ENCODE measurements around the gene SATL1. TPM values are rescaled to one million over a fixed set of nuclear protein-coding genes. Genes with fewer than 3 reads are reported as not detected.

SATL1 gene
- total and polyA plus RNA-seq, 4 donors = 0.05 TPM; not detected in 3

DNA sequence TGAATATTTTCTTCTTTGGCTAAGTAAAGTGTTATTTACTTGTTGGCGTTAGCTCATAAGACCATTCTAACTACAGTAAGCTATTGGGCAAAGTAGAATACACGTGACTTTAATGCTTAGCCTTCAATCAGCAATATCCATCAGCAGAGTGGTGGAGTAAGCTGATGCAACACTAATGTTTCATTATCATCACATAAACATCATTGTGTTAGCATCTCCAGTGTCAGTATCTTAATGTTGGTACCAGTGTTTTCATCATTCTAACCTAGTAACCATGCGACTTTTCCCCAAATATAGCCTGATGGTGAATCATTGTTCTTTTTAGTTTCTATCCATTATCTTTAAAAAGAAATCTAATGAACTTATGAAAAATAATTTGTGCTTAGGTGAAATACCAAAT, 191.4 kb downstream of the SATL1 start:
- Histone ChIP-seq H3K27ac (ENCODE audit: low read depth in 1 of 2, low read length in 2 of 2) (no peak overlapping the region), H3K27me3 (ENCODE audit: control insufficient read depth in 4 of 4, insufficient read depth in 4 of 4, low read length in 3 of 4) (no peaks in the 10 kb centered on the region), H3K9me3 (ENCODE audit: control insufficient read depth in 4 of 4, low read length in 3 of 4) (no peaks in the 10 kb centered on the region), H3K9ac (ENCODE audit: low read depth in 1 of 2, low read length in 2 of 2) (no peak overlapping the region), H3K36me3 (ENCODE audit: control insufficient read depth in 4 of 4, insufficient read depth in 3 of 4, low read depth in 1 of 4, low read length in 3 of 4) (no peaks in the 10 kb centered on the region), H3K4me1 (ENCODE audit: control insufficient read depth in 4 of 4, insufficient read depth in 4 of 4, low read length in 3 of 4) (no peaks in the 10 kb centered on the region), H3K4me3 (ENCODE audit: low read depth in 1 of 3, low read length in 3 of 3) (no peak overlapping the region)
- 95% methylated on average over 3 of the region's 3 CpGs for WGBS
- TF ChIP-seq EGR1 (IDR thresholded peaks at IDR 0.05; ENCODE audit: low read depth in 2 of 2) (no peak), RAD21 (IDR thresholded peaks at IDR 0.05) (no peak), JUND (IDR thresholded peaks at IDR 0.05) (no peak), HNF4G (IDR thresholded peaks at IDR 0.05) (no peak), NR2F2 (IDR thresholded peaks at IDR 0.05) (no peak), YY1 (IDR thresholded peaks at IDR 0.05) (no peak), GABPA (IDR thresholded peaks at IDR 0.05 in 1 of 2, conservative IDR thresholded peaks at IDR 0.05 in 1 of 2) (no peak), FOXA1 (IDR thresholded peaks at IDR 0.05) (no peak), FOXA2 (IDR thresholded peaks at IDR 0.05) (no peak)
- TF ChIP-seq, protein P1, sequence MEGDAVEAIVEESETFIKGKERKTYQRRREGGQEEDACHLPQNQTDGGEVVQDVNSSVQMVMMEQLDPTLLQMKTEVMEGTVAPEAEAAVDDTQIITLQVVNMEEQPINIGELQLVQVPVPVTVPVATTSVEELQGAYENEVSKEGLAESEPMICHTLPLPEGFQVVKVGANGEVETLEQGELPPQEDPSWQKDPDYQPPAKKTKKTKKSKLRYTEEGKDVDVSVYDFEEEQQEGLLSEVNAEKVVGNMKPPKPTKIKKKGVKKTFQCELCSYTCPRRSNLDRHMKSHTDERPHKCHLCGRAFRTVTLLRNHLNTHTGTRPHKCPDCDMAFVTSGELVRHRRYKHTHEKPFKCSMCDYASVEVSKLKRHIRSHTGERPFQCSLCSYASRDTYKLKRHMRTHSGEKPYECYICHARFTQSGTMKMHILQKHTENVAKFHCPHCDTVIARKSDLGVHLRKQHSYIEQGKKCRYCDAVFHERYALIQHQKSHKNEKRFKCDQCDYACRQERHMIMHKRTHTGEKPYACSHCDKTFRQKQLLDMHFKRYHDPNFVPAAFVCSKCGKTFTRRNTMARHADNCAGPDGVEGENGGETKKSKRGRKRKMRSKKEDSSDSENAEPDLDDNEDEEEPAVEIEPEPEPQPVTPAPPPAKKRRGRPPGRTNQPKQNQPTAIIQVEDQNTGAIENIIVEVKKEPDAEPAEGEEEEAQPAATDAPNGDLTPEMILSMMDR (IDR thresholded peaks at IDR 0.05; ENCODE audit: low read depth, low read length, missing input control) = no peak
- TF ChIP-seq, protein P2, sequence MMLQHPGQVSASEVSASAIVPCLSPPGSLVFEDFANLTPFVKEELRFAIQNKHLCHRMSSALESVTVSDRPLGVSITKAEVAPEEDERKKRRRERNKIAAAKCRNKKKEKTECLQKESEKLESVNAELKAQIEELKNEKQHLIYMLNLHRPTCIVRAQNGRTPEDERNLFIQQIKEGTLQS (IDR thresholded peaks at IDR 0.05) = no peak
- TF ChIP-seq, protein P3, sequence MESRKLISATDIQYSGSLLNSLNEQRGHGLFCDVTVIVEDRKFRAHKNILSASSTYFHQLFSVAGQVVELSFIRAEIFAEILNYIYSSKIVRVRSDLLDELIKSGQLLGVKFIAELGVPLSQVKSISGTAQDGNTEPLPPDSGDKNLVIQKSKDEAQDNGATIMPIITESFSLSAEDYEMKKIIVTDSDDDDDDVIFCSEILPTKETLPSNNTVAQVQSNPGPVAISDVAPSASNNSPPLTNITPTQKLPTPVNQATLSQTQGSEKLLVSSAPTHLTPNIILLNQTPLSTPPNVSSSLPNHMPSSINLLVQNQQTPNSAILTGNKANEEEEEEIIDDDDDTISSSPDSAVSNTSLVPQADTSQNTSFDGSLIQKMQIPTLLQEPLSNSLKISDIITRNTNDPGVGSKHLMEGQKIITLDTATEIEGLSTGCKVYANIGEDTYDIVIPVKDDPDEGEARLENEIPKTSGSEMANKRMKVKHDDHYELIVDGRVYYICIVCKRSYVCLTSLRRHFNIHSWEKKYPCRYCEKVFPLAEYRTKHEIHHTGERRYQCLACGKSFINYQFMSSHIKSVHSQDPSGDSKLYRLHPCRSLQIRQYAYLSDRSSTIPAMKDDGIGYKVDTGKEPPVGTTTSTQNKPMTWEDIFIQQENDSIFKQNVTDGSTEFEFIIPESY (IDR thresholded peaks at IDR 0.05) = no peak
- TF ChIP-seq, protein P4, sequence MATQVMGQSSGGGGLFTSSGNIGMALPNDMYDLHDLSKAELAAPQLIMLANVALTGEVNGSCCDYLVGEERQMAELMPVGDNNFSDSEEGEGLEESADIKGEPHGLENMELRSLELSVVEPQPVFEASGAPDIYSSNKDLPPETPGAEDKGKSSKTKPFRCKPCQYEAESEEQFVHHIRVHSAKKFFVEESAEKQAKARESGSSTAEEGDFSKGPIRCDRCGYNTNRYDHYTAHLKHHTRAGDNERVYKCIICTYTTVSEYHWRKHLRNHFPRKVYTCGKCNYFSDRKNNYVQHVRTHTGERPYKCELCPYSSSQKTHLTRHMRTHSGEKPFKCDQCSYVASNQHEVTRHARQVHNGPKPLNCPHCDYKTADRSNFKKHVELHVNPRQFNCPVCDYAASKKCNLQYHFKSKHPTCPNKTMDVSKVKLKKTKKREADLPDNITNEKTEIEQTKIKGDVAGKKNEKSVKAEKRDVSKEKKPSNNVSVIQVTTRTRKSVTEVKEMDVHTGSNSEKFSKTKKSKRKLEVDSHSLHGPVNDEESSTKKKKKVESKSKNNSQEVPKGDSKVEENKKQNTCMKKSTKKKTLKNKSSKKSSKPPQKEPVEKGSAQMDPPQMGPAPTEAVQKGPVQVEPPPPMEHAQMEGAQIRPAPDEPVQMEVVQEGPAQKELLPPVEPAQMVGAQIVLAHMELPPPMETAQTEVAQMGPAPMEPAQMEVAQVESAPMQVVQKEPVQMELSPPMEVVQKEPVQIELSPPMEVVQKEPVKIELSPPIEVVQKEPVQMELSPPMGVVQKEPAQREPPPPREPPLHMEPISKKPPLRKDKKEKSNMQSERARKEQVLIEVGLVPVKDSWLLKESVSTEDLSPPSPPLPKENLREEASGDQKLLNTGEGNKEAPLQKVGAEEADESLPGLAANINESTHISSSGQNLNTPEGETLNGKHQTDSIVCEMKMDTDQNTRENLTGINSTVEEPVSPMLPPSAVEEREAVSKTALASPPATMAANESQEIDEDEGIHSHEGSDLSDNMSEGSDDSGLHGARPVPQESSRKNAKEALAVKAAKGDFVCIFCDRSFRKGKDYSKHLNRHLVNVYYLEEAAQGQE (IDR thresholded peaks at IDR 0.05) = no peak
- DNase-seq (ENCODE audit: low spot score) = no peak

DNA sequence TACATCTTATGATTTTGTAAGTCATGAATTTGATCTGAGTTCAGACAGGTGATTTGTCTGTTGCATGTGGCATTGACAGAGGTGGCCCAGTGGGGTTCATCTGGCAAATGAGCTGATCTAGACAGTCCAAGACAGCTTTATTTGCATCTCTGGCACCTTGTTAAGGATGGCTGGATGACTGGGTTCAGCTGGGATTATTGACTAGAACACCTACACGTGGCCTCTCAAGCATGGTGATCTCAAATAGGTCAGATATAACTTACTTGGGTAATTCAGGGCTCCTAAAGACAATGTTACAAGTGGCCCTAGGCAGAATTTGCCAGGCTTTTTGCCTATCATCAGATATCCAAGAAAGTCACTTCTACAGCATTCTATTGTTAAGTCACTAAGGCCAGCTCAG, 192.0 kb downstream of the SATL1 start:
- DNase-seq (ENCODE audit: low spot score) = no peak
- no peaks in the 10 kb centered on the region for H3K9me3 ChIP-seq (ENCODE audit: control insufficient read depth in 4 of 4, low read length in 3 of 4)
- no peaks in the 10 kb centered on the region for H3K4me1 ChIP-seq (ENCODE audit: control insufficient read depth in 4 of 4, insufficient read depth in 4 of 4, low read length in 3 of 4)
- no peaks in the 10 kb centered on the region for H3K36me3 ChIP-seq (ENCODE audit: control insufficient read depth in 4 of 4, insufficient read depth in 3 of 4, low read depth in 1 of 4, low read length in 3 of 4)
- H3K9ac ChIP-seq (ENCODE audit: low read depth in 1 of 2, low read length in 2 of 2) = no peak overlapping the region
- 74% methylated on average over 1 of the region's 1 CpG for WGBS
- H3K27me3 ChIP-seq (ENCODE audit: control insufficient read depth in 4 of 4, insufficient read depth in 4 of 4, low read length in 3 of 4) = no peaks in the 10 kb centered on the region
- no peak overlapping the region for H3K4me3 ChIP-seq (ENCODE audit: low read depth in 1 of 3, low read length in 3 of 3)
- no peak overlapping the region for H3K27ac ChIP-seq (ENCODE audit: low read depth in 1 of 2, low read length in 2 of 2)
- TF ChIP-seq HNF4A (conservative IDR thresholded peaks at IDR 0.05) (no peak), RAD21 (IDR thresholded peaks at IDR 0.05) (no peak), YY1 (IDR thresholded peaks at IDR 0.05) (no peak), GABPA (IDR thresholded peaks at IDR 0.05 in 1 of 2, conservative IDR thresholded peaks at IDR 0.05 in 1 of 2) (no peak), SP1 (IDR thresholded peaks at IDR 0.05) (no peak), FOXA1 (IDR thresholded peaks at IDR 0.05) (no peak), HNF4G (IDR thresholded peaks at IDR 0.05) (no peak), JUND (IDR thresholded peaks at IDR 0.05) (no peak), FOXA2 (IDR thresholded peaks at IDR 0.05) (no peak), TAF1 (conservative IDR thresholded peaks at IDR 0.05) (no peak), EGR1 (IDR thresholded peaks at IDR 0.05; ENCODE audit: low read depth in 2 of 2) (no peak), NR2F2 (IDR thresholded peaks at IDR 0.05) (no peak), RXRA (IDR thresholded peaks at IDR 0.05) (no peak)
- TF ChIP-seq, protein P4 (IDR thresholded peaks at IDR 0.05) = no peak
- TF ChIP-seq, protein P2 (IDR thresholded peaks at IDR 0.05) = no peak
- TF ChIP-seq, protein P5, sequence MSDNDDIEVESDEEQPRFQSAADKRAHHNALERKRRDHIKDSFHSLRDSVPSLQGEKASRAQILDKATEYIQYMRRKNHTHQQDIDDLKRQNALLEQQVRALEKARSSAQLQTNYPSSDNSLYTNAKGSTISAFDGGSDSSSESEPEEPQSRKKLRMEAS (IDR thresholded peaks at IDR 0.05) = no peak

Data from liver (tissue), 9 donors.